Measurements from ENCODE around the gene ZNF775. TPM values are rescaled to one million over a fixed set of nuclear protein-coding genes. Genes with fewer than 3 reads are reported as not detected.

The ZNF775 gene
- total and polyA plus RNA-seq, 2 of the 13 experiments (the other 11 are each of a cell fraction or from before 2014, with no cell fraction given): 3.1 to 3.2 TPM

DNA sequence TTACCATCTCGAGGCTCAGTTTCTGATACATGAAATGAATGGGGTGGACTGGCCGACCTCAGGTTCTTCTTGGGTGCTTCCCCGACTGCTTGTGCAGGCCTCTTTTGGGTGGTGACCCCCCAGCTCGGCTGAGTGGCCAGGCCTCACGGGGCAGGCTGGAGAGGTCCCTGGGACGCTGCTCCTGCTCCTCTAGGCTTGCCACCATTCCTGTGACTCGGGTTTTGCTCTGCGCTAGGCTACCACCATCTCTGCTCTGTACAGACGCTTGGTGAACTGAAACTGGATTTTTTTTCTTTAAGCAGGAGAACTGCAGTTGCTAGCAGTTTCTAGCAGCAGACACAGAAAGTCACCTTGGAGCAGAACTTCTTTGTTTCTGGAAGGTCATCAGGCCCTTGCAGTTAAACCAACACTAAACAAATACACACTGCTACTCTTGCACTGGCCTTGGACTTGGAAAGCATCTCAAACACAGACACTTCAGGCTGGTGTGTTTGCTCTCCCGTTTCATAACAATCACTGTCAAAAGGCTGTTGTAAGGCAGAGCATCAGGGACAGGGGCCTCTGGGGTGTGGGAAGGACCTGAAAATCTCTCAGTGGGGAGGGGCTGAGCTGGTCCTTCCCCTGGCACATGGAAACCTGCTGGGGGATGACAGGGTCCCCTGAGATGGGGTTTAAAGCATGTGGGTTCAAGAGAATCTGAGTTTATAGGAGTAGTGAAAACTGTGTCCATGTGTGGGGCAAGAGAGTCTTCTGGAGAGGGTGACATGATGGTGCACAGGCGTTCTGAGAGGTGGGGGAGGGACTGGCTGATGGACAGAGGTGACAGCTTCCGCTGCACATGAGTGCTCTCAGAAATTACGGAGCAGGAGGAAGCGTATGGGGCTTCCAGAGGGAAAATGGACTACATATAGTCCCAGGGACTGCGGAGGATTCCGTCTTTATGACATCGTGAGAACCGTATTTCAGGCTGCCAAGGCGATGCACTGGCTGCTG, 36.3 kb downstream of the ZNF775 start (continued):
- TF ChIP-seq ZNF143 (CRISPR knock-in tag; IDR thresholded peaks at IDR 0.05): no peak
- TF ChIP-seq KLF13 (CRISPR knock-in tag; IDR thresholded peaks at IDR 0.05): no peak
- no peak for TF ChIP-seq SP140L (CRISPR knock-in tag; IDR thresholded peaks at IDR 0.05; ENCODE audit: borderline replicate concordance)
- peak; percentile 98 for TF ChIP-seq BCL6 (CRISPR knock-in tag; IDR thresholded peaks at IDR 0.05)
- no peak for TF ChIP-seq ZNF33A (CRISPR knock-in tag; IDR thresholded peaks at IDR 0.05; ENCODE audit: borderline replicate concordance)
- TF ChIP-seq EED (CRISPR knock-in tag; IDR thresholded peaks at IDR 0.05): no peak
- TF ChIP-seq MATR3 (CRISPR knock-in tag; IDR thresholded peaks at IDR 0.05): no peak
- no peak for TF ChIP-seq ZSCAN12 (CRISPR knock-in tag; IDR thresholded peaks at IDR 0.05)
- TF ChIP-seq, protein P1, sequence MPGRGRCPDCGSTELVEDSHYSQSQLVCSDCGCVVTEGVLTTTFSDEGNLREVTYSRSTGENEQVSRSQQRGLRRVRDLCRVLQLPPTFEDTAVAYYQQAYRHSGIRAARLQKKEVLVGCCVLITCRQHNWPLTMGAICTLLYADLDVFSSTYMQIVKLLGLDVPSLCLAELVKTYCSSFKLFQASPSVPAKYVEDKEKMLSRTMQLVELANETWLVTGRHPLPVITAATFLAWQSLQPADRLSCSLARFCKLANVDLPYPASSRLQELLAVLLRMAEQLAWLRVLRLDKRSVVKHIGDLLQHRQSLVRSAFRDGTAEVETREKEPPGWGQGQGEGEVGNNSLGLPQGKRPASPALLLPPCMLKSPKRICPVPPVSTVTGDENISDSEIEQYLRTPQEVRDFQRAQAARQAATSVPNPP (CRISPR knock-in tag; IDR thresholded peaks at IDR 0.05): peak; percentile 56; the same call in 1 of the 2 replicates
- no peak for TF ChIP-seq ZSCAN5A (CRISPR knock-in tag; IDR thresholded peaks at IDR 0.05; ENCODE audit: borderline replicate concordance)
- TF ChIP-seq HINFP (CRISPR knock-in tag; IDR thresholded peaks at IDR 0.05; ENCODE audit: low read depth): no peak
- 0 out of 2 replicates have a peak, but pooled peaks have one; percentile 28 for TF ChIP-seq SP4 (CRISPR knock-in tag; IDR thresholded peaks at IDR 0.05)
- no peak for TF ChIP-seq ZFP36L1 (CRISPR knock-in tag; IDR thresholded peaks at IDR 0.05)
- TF ChIP-seq MTA3 (CRISPR knock-in tag; IDR thresholded peaks at IDR 0.05): no peak
- TF ChIP-seq, protein P2, sequence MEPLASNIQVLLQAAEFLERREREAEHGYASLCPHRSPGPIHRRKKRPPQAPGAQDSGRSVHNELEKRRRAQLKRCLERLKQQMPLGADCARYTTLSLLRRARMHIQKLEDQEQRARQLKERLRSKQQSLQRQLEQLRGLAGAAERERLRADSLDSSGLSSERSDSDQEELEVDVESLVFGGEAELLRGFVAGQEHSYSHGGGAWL (CRISPR knock-in tag; IDR thresholded peaks at IDR 0.05): no peak
- TF ChIP-seq HNRNPK (IDR thresholded peaks at IDR 0.05; ENCODE audit: low read depth, low read length, poor library complexity, severe bottlenecking): no peak
- TF ChIP-seq ZZZ3 (CRISPR knock-in tag; IDR thresholded peaks at IDR 0.05; ENCODE audit: borderline replicate concordance): no peak
- TF ChIP-seq, protein P3, sequence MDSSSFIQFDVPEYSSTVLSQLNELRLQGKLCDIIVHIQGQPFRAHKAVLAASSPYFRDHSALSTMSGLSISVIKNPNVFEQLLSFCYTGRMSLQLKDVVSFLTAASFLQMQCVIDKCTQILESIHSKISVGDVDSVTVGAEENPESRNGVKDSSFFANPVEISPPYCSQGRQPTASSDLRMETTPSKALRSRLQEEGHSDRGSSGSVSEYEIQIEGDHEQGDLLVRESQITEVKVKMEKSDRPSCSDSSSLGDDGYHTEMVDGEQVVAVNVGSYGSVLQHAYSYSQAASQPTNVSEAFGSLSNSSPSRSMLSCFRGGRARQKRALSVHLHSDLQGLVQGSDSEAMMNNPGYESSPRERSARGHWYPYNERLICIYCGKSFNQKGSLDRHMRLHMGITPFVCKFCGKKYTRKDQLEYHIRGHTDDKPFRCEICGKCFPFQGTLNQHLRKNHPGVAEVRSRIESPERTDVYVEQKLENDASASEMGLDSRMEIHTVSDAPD (CRISPR knock-in tag; IDR thresholded peaks at IDR 0.05): no peak; the same call in 1 of the 2 replicates
- peak; percentile 99 for TF ChIP-seq RARA (CRISPR knock-in tag; IDR thresholded peaks at IDR 0.05)
- no peak for TF ChIP-seq ONECUT2 (CRISPR knock-in tag; IDR thresholded peaks at IDR 0.05)
- 0 out of 2 replicates have a peak, but pooled peaks have one; percentile 52 for TF ChIP-seq KLF6 (CRISPR knock-in tag; IDR thresholded peaks at IDR 0.05)
